AG04450 (cell line): ENCODE measurements around the gene EIF2S2. TPM values are rescaled to one million over a fixed set of nuclear protein-coding genes. Genes with fewer than 3 reads are reported as not detected.
A peak's percentile ranks its signal among the peaks of the same experiment; 100 is the strongest.

Experiments
- CTCF ChIA-PET: fragments of 300-600, 350-600 bp; formaldehyde crosslinking; extraction: SDS; loops from one replicate; lab custom pipeline; 2022; ENCODE audit warnings: antibody characterized with exemption, inconsistent platforms; lab: Charles Lee
- POLR2A ChIA-PET: fragments of 350-600 bp; formaldehyde crosslinking; extraction: SDS; loops from one replicate; lab custom pipeline; 2021; ENCODE audit warnings: antibody characterized with exemption, inconsistent platforms; lab: Yijun Ruan, JAX
- DNase-seq: peaks from one replicate; pipeline ENCODE4 v3.0.0-alpha.2; 2011; ENCODE audit warnings: low read depth, low spot score
- H3K27ac ChIP-seq: one replicate; pipeline ENCODE4 v1.5.1; 2012; ENCODE audit warnings: low read depth, low read length, control low read depth
- H3K27me3 ChIP-seq: one replicate; pipeline ENCODE4 v1.6.0; 2012; ENCODE audit warnings: low read length; ENCODE audit not compliant: control insufficient read depth, insufficient read depth
- H3K4me3 ChIP-seq: 2 replicates; pipeline ENCODE4 v1.5.1; 2011; ENCODE audit warnings: mild to moderate bottlenecking, low read depth, low read length, control low read depth
- H3K9me3 ChIP-seq: 2 replicates; pipeline ENCODE4 v1.5.1; 2012; ENCODE audit warnings: low read length; ENCODE audit not compliant: control insufficient read depth, insufficient read depth
- polyA plus RNA-seq: library from polyadenylated mRNA; depleted of rRNA; stranded (reverse); fragments of >200 nt; gene quantifications from 2 replicates; pipeline ENCODE4 v1.2.3, GENCODE V29; 2011
- TF ChIP-seq, protein P1 (sequence below): IDR thresholded peaks from 2 replicates; pipeline ENCODE4 v1.5.1; 2011; ENCODE audit warnings: low read depth, low read length, control low read depth, inconsistent platforms

Gene EIF2S2
- polyA plus RNA-seq, 1 experiment: 161 TPM

DNA sequence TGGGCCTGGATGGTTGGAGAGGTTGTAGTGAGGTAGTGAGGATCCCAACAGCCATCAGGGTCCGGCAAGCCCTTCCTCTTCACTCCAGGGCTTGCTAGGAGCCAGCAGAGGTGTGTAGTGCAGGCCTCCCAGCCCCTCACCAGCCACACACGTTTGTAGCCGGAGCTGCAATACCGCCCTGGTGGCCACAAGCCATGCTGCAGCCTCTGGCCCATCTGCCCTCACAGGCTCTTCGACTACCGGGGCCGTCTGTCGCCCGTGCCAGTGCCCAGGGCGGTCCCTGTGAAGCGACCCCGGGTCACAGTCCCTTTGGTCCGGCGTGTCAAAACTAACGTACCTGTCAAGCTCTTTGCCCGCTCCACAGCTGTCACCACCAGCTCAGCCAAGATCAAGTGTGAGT is 36.4 kb downstream of the EIF2S2 start:
- Histone ChIP-seq H3K9me3 (no peaks in the 10 kb centered on the region), H3K4me3 (no peak overlapping the region), H3K27me3 (no peaks in the 10 kb centered on the region), H3K27ac (no peak overlapping the region)
- ChIA-PET POLR2A (no interaction called here), CTCF (interaction anchor here (1.6 kb wide), 1 partner anchor 213 kb away, joined by 5 read pairs; no protein-coding TSS in a partner anchor)
- TF ChIP-seq, protein P1, sequence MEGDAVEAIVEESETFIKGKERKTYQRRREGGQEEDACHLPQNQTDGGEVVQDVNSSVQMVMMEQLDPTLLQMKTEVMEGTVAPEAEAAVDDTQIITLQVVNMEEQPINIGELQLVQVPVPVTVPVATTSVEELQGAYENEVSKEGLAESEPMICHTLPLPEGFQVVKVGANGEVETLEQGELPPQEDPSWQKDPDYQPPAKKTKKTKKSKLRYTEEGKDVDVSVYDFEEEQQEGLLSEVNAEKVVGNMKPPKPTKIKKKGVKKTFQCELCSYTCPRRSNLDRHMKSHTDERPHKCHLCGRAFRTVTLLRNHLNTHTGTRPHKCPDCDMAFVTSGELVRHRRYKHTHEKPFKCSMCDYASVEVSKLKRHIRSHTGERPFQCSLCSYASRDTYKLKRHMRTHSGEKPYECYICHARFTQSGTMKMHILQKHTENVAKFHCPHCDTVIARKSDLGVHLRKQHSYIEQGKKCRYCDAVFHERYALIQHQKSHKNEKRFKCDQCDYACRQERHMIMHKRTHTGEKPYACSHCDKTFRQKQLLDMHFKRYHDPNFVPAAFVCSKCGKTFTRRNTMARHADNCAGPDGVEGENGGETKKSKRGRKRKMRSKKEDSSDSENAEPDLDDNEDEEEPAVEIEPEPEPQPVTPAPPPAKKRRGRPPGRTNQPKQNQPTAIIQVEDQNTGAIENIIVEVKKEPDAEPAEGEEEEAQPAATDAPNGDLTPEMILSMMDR: peak; percentile 5; the same call in 1 of the 2 replicates
- no peak for DNase-seq

DNA sequence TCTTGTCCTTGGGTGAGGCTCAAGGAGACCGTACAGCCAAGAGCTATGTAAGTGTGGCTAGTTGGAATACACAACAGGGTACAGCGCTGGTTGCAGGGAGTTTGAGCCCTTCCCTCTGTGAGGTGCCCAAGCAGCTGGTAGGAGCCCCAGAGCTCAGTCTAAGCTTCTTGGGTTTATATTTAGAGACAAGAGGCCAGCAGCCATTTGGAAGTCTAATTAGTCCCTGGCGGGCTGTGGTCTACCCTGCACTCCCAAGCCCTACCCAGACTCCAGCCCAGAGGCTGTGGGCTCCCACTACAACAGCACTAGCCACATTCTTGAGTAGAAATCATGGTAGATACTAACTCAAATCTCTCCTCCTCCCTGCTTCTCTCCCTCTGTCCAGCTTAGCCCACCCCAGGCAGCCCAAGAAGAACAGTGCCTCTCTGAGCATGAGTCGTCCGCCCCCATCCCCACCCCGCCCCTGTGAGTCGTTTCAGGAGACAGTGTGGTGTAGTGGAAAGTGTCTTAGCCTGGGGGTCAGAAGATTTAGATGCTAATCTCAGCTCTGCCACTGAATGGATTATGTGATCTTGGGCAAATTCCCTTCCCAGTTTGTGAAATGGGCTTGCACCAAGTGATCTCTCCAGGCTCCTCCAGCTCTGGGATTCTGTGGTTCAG is 37.8 kb downstream of the EIF2S2 start:
- Histone ChIP-seq H3K4me3 (no peak overlapping the region), H3K27ac (no peak overlapping the region), H3K9me3 (no peaks in the 10 kb centered on the region), H3K27me3 (no peaks in the 10 kb centered on the region)
- DNase-seq: no peak
- ChIA-PET CTCF (interaction anchor here (0.9 to 1.6 kb wide), 2 partner anchors 211 kb away, joined by 5 read pairs; no protein-coding TSS in a partner anchor), POLR2A (no interaction called here)
- TF ChIP-seq, protein P1: no peak

- ChIA-PET POLR2A (interaction anchor here (0.6 kb wide), 1 partner anchor 135 kb away, joined by 6 read pairs; no protein-coding TSS in a partner anchor), CTCF (interaction anchor here (0.6 to 1.3 kb wide), 3 partner anchors 60 to 210 kb away, joined by 4 to 5 read pairs (median 4); no protein-coding TSS in a partner anchor)
These were observed 39.3 kb downstream of the EIF2S2 start for GRCh38 chr20:34072778-34073177.

DNA sequence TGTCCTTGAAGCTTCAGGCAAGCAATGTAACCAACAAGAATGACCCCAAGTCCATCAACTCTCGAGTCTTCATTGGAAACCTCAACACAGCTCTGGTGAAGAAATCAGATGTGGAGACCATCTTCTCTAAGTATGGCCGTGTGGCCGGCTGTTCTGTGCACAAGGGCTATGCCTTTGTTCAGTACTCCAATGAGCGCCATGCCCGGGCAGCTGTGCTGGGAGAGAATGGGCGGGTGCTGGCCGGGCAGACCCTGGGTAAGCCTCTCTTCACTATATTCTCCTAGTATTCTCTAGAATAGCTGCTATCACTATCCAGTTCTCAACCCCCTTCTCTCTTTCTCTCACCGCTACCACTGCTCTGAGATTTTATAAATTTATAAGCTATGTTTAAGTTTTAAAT is 40.0 kb downstream of the EIF2S2 start:
- no peaks in the 10 kb centered on the region for H3K27me3 ChIP-seq
- DNase-seq: no peak
- TF ChIP-seq, protein P1: no peak
- ChIA-PET CTCF (interaction anchor here (0.6 to 1.3 kb wide), 3 partner anchors 59 to 209 kb away, joined by 4 to 5 read pairs (median 4); no protein-coding TSS in a partner anchor), POLR2A (interaction anchor here (0.6 kb wide), 1 partner anchor 135 kb away, joined by 6 read pairs; no protein-coding TSS in a partner anchor)
- H3K4me3 ChIP-seq: no peak overlapping the region
- H3K9me3 ChIP-seq: no peaks in the 10 kb centered on the region
- no peak overlapping the region for H3K27ac ChIP-seq

More at GRCh38 chr20:34072778-34073177, 39.3 kb downstream of the EIF2S2 start:
- no peak for DNase-seq
- Histone ChIP-seq H3K27me3 (no peaks in the 10 kb centered on the region), H3K27ac (no peak overlapping the region), H3K9me3 (no peaks in the 10 kb centered on the region), H3K4me3 (no peak overlapping the region)
- TF ChIP-seq, protein P1: no peak

DNA sequence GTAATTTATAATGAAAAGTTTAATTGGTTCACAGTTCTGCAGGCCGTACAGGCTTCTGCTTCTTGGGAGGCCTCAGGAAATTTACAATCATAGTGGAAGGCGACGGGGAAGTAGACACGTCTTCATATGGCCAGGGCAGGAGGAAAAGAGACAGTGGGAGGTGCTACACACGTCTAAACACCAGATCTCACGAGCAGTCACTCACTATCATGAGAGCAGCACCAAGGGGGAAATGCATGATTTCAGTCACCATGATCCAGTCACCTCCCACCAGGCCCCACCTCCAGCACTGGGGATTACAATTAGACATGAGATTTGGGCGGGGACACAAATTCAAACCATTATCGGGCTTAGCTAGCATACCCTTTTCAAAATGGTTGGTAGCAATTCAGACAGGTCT is 41.2 kb downstream of the EIF2S2 start:
- Histone ChIP-seq H3K27me3 (no peaks in the 10 kb centered on the region), H3K9me3 (no peaks in the 10 kb centered on the region), H3K4me3 (no peak overlapping the region), H3K27ac (no peak overlapping the region)
- DNase-seq: no peak
- TF ChIP-seq, protein P1: no peak
- ChIA-PET CTCF (interaction anchor here (0.8 to 4.6 kb wide), 5 partner anchors 26 to 210 kb away, joined by 3 to 84 read pairs (median 3); no protein-coding TSS in a partner anchor), POLR2A (no interaction called here)
